A549 (cell line): Measurements from ENCODE around the gene FHAD1. TPM values are rescaled to one million over a fixed set of nuclear protein-coding genes. Genes with fewer than 3 reads are reported as not detected.

Experiments
- ATAC-seq, 2 experiments: fragments of 200-7000 bp in 1 of 2; fragments of >200 bp in 1 of 2; cut with Nextera tagmentation in 1 of 2; cut with Tn5 transposase in 1 of 2; 3 replicates each; pipeline versions ENCODE4 v1.8.0 to v1.9.1; 2018 to 2020; ENCODE audit warnings: mild to moderate bottlenecking in 1 of 2, moderate library complexity in 1 of 2
- CTCF ChIA-PET: fragments of 300-600 bp; sonication (Branson Sonifier 250); formaldehyde crosslinking; extraction: SDS; loops from one replicate; lab custom pipeline; 2021; ENCODE audit warnings: antibody characterized with exemption, inconsistent platforms; lab: Yijun Ruan, JAX
- POLR2A ChIA-PET: fragments of 350-600 bp; formaldehyde crosslinking; extraction: SDS; loops from one replicate; lab custom pipeline; 2021; ENCODE audit warnings: antibody characterized with exemption, inconsistent platforms; lab: Yijun Ruan, JAX
- DNase-seq, 2 experiments: peaks; one replicate each; pipeline versions ENCODE4 v3.0.0 to v3.0.0-alpha.2; 2011 to 2016; ENCODE audit warnings: low read depth in 1 of 2, low spot score in 1 of 2
- FAIRE-seq: peaks from 2 replicates; lab custom pipeline; 2011; peaks lifted over from hg19 to GRCh38; lab: Jason Lieb, UNC
- H3K27ac ChIP-seq, 2 experiments: fragments of >200 bp; sonication (Bioruptor Twin); formaldehyde crosslinking; 3 replicates each; pipeline ENCODE4 v1.5.1; 2016 to 2017
- H3K4me1 ChIP-seq: fragments of >200 bp; sonication (Bioruptor Twin); formaldehyde crosslinking; 3 replicates; pipeline ENCODE4 v1.6.1; 2016
- H3K4me2 ChIP-seq: fragments of >200 bp; sonication (Bioruptor Twin); formaldehyde crosslinking; 3 replicates; pipeline ENCODE4 v1.6.1; 2016
- H3K4me3 ChIP-seq: fragments of >200 bp; sonication (Bioruptor Twin); formaldehyde crosslinking; 3 replicates; pipeline ENCODE4 v1.5.1; 2016
- H3K9me3 ChIP-seq: fragments of >200 bp; sonication (Bioruptor Twin); formaldehyde crosslinking; 3 replicates; pipeline ENCODE4 v1.6.1; 2016
- BCL3 ChIP-seq: fragments of >200 bp; sonication (Bioruptor Twin); formaldehyde crosslinking; IDR thresholded peaks from 3 replicates; pipeline ENCODE4 v1.6.1; 2016
- E2F6 ChIP-seq: IDR thresholded peaks from 2 replicates; pipeline ENCODE4 v1.6.1; 2012; ENCODE audit warnings: low read depth, borderline replicate concordance
- EHF ChIP-seq: fragments of 250-450 bp; sonication (Bioruptor Pico); IDR thresholded peaks from 2 replicates; pipeline ENCODE4 v1.5.0; 2020; ENCODE audit warnings: mild to moderate bottlenecking
- EHMT2 ChIP-seq: fragments of 200-600 bp; sonication (generic); IDR thresholded peaks from 2 replicates; pipeline ENCODE4 v1.6.1; 2016; ENCODE audit warnings: antibody characterized with exemption, low read depth, mild to moderate bottlenecking, moderate library complexity
- ELK1 ChIP-seq: fragments of 150-350 bp; IDR thresholded peaks from 2 replicates; pipeline ENCODE4 v1.6.1; 2014; ENCODE audit warnings: low read depth, mild to moderate bottlenecking, low read length
- EP300 ChIP-seq, 2 experiments: fragments of >200 bp; sonication (Bioruptor Twin); formaldehyde crosslinking; IDR thresholded peaks; 2 replicates in 1 of 2; 3 replicates in 1 of 2; pipeline ENCODE4 v1.6.1; 2016 to 2017
- FOSB ChIP-seq: fragments of 250-450 bp; sonication (Bioruptor Pico); IDR thresholded peaks from 2 replicates; pipeline ENCODE4 v1.5.0; 2020; ENCODE audit warnings: mild to moderate bottlenecking, moderate library complexity
- FOXS1 ChIP-seq: fragments of 250-450 bp; sonication (Bioruptor Pico); IDR thresholded peaks from 2 replicates; pipeline ENCODE4 v1.5.0; 2020; ENCODE audit warnings: mild to moderate bottlenecking, moderate library complexity
- GATA3 ChIP-seq: IDR thresholded peaks from 2 replicates; pipeline ENCODE4 v1.6.1; 2012; ENCODE audit warnings: borderline replicate concordance
- HES2 ChIP-seq: fragments of >200 bp; sonication (Bioruptor Twin); formaldehyde crosslinking; IDR thresholded peaks from 2 replicates; pipeline ENCODE4 v1.6.1; 2016
- HOXB5 ChIP-seq: fragments of 250-450 bp; sonication (Bioruptor Pico); IDR thresholded peaks from 2 replicates; pipeline ENCODE4 v1.5.0; 2020; ENCODE audit warnings: mild to moderate bottlenecking, moderate library complexity
- JUNB ChIP-seq: fragments of >200 bp; sonication (Bioruptor Twin); formaldehyde crosslinking; IDR thresholded peaks from 2 replicates; pipeline ENCODE4 v1.6.1; 2016
- KDM5A ChIP-seq: fragments of 200-600 bp; sonication (generic); IDR thresholded peaks from 2 replicates; pipeline ENCODE4 v1.6.1; 2016; ENCODE audit warnings: antibody characterized with exemption, mild to moderate bottlenecking
- MAFK ChIP-seq: fragments of 450-650 bp; IDR thresholded peaks from 2 replicates; pipeline ENCODE4 v1.6.1; 2014; ENCODE audit not compliant: partially characterized antibody
- POLR2AphosphoS2 ChIP-seq: conservative IDR thresholded peaks from 2 replicates; pipeline ENCODE4 v1.6.1; 2012; ENCODE audit warnings: low read length, improper control_type of control experiment, inconsistent platforms
- REST ChIP-seq: fragments of 200-600 bp; sonication (generic); IDR thresholded peaks from 2 replicates; pipeline ENCODE4 v1.6.1; 2016; ENCODE audit warnings: antibody characterized with exemption, mild to moderate bottlenecking, moderate library complexity
- RFX5 ChIP-seq: fragments of 450-650 bp; IDR thresholded peaks from 2 replicates; pipeline ENCODE4 v1.7.1; 2014; ENCODE audit warnings: antibody characterized with exemption, mild to moderate bottlenecking, moderate library complexity
- TFCP2L1 ChIP-seq: fragments of 250-450 bp; sonication (Bioruptor Pico); IDR thresholded peaks from 2 replicates; pipeline ENCODE4 v1.5.0; 2021; ENCODE audit warnings: mild to moderate bottlenecking
- ZC3H11A ChIP-seq: fragments of 450-650 bp; IDR thresholded peaks from 2 replicates; pipeline ENCODE4 v1.6.1; 2014; ENCODE audit warnings: antibody characterized with exemption, mild to moderate bottlenecking
- ZNF302 ChIP-seq: fragments of 250-450 bp; sonication (Bioruptor Pico); IDR thresholded peaks from 2 replicates; pipeline ENCODE4 v1.9.0; 2021; ENCODE audit warnings: inconsistent platforms, mild to moderate bottlenecking, moderate library complexity
- WGBS: methylation state at CpG from one replicate; pipeline ENCODE4 v1.1.6; 2017; ENCODE audit errors: missing lambda C conversion rate; 5-methylcytosine and 5-hydroxymethylcytosine counted together
- polyA plus RNA-seq, 4 experiments: library from polyadenylated mRNA; depleted of rRNA in 3 of 4; stranded (reverse); fragments of >200 nt; fragmentation: RNase III in 1 of 4; extraction: RNeasy Plus Mini Kit Qiagen cat#74134 plus additional on column Dnase treatment in 1 of 4; gene quantifications; 2 replicates in 3 of 4; 3 replicates in 1 of 4; pipeline ENCODE4 v1.2.3, GENCODE V29; 2011 to 2017

The FHAD1 gene
- polyA plus RNA-seq, 2 of the 4 experiments (the other 2 are of a cell fraction) = 0.31 to 0.32 TPM

GRCh38 chr1:15249081-15249480 lies 2.1 kb downstream of the FHAD1 start:
- H3K4me2 ChIP-seq = no peak overlapping the region
- TF ChIP-seq TFCP2L1 (CRISPR knock-in tag) (no peak), FOSB (CRISPR knock-in tag) (no peak), HES2 (no peak), ZC3H11A (no peak), EHF (CRISPR knock-in tag) (no peak), E2F6 (no peak), EP300 (IDR thresholded peaks at IDR 0.05) (no peak), EHMT2 (no peak), ZNF302 (CRISPR knock-in tag) (no peak), GATA3 (no peak), MAFK (no peak), HOXB5 (CRISPR knock-in tag) (no peak)
- TF ChIP-seq, all 56 proteins: peak for 0
- no peaks in the 10 kb centered on the region for H3K9me3 ChIP-seq
- no peaks in the 10 kb centered on the region for H3K4me1 ChIP-seq
- FAIRE-seq = no peak
- no peak overlapping the region for H3K4me3 ChIP-seq
- 66% methylated on average over 5 of the region's 5 CpGs for WGBS
- CTCF ChIA-PET = interaction anchor here (2.8 kb wide), 2 partner anchors 23 to 97 kb away, joined by 11 read pairs; no protein-coding TSS in a partner anchor
- H3K27ac ChIP-seq = no peak overlapping the region
- no peak for DNase-seq
- no peak for ATAC-seq
- POLR2A ChIA-PET = no interaction called here

- H3K4me3 ChIP-seq = no peak overlapping the region
- H3K4me1 ChIP-seq = no peaks in the 10 kb centered on the region
- no peak for TF ChIP-seq BCL3
- TF ChIP-seq KDM5A = no peak
- TF ChIP-seq FOXS1 = no peak
- TF ChIP-seq REST = no peak
- TF ChIP-seq RFX5 = no peak
- TF ChIP-seq JUNB = no peak
- no peak for TF ChIP-seq POLR2AphosphoS2
- TF ChIP-seq GATA3 = no peak
- TF ChIP-seq ELK1 = no peak
- TF ChIP-seq, all 56 proteins: peak for 0
- ATAC-seq (no peak), DNase-seq (no peak), FAIRE-seq (no peak)
- 63% methylated on average over 14 of the region's 14 CpGs for WGBS
- ChIA-PET POLR2A (no interaction called here), CTCF (interaction anchor here (1.2 to 2.2 kb wide), 2 partner anchors 20 to 99 kb away, joined by 7 to 12 read pairs; partner anchors contain the start of gene TMEM51)
- Histone ChIP-seq H3K4me2 (no peak overlapping the region), H3K9me3 (no peaks in the 10 kb centered on the region), H3K27ac (no peak overlapping the region)
These were observed 5.1 kb downstream of the FHAD1 start for GRCh38 chr1:15251857-15252835.
